Stomach (tissue), 9 donors: ENCODE measurements around the gene CHST9. TPM values are rescaled to one million over a fixed set of nuclear protein-coding genes. Genes with fewer than 3 reads are reported as not detected.

Experiments used
- DNase-seq, 2 donors: peaks; one replicate each; pipeline versions ENCODE4 v3.0.0 to v3.0.0-alpha.2; 2013 to 2019
- H3K27ac ChIP-seq, 5 donors: fragments of 200-600 bp in 4 of 5; sonication (generic) in 4 of 5; one replicate each; pipeline ENCODE4 v1.5.1; 2013 to 2019; ENCODE audit warnings: mild to moderate bottlenecking in 1 of 5, moderate library complexity in 1 of 5
- H3K27me3 ChIP-seq, 3 donors: fragments of 200-600 bp; sonication (generic); one replicate each; pipeline ENCODE4 v1.5.1; 2017 to 2019; ENCODE audit warnings: mixed run types in 1 of 3
- H3K36me3 ChIP-seq, 4 donors: fragments of 200-600 bp; sonication (generic); 1 replicate in 3 of 4; 2 replicates in 1 of 4; pipeline ENCODE4 v1.5.1; 2016 to 2019
- H3K4me1 ChIP-seq, 4 donors: fragments of 200-600 bp; sonication (generic); one replicate each; pipeline ENCODE4 v1.5.1; 2016 to 2019
- H3K4me3 ChIP-seq, 4 donors: fragments of 200-600 bp; sonication (generic) in 3 of 4; one replicate each; pipeline ENCODE4 v1.5.1; 2016 to 2019; ENCODE audit warnings: mild to moderate bottlenecking in 1 of 4
- H3K9me3 ChIP-seq, 4 donors: fragments of 200-600 bp; sonication (generic); one replicate each; pipeline ENCODE4 v1.5.1; 2016 to 2019
- CTCF ChIP-seq, 7 experiments: fragments of 450-650 bp in 4 of 7; fragments of 200-600 bp in 3 of 7; sonication (generic) in 3 of 7; IDR thresholded peaks; one replicate each; pipeline ENCODE4 v1.5.1; 2016 to 2019; ENCODE audit warnings: antibody characterized with exemption in 7 of 7, control low read depth in 2 of 7, mild to moderate bottlenecking in 1 of 7
- EP300 ChIP-seq: sonication (generic); formaldehyde crosslinking; IDR thresholded peaks from one replicate; pipeline ENCODE4 v1.6.1; 2017; ENCODE audit warnings: antibody characterized with exemption
- POLR2A ChIP-seq, 4 donors: fragments of 450-650 bp; IDR thresholded peaks; one replicate each; pipeline ENCODE4 v1.6.1; 2016; ENCODE audit warnings: antibody characterized with exemption in 4 of 4, control low read depth in 2 of 4, mild to moderate bottlenecking in 1 of 4, moderate library complexity in 1 of 4
- POLR2AphosphoS5 ChIP-seq, 3 donors: sonication (generic); formaldehyde crosslinking; IDR thresholded peaks; one replicate each; pipeline ENCODE4 v1.6.1; 2016; ENCODE audit warnings: antibody characterized with exemption in 3 of 3
- WGBS, 5 donors: extraction: QIAGEN DNeasy Blood & Tissue Kit in 3 of 5; methylation state at CpG; one replicate each; pipeline versions ENCODE4 v1.1.5 to v1.1.7; 2013 to 2018; 5-methylcytosine and 5-hydroxymethylcytosine counted together
- intact Hi-C: fragments of 100-400 bp; cut with DNase I; formaldehyde crosslinking; loops from one replicate; pipeline ENCODE4 v1.15.1; 2023; ENCODE audit warnings: low total_unique reads
- polyA plus RNA-seq, 3 donors: library from polyadenylated mRNA; stranded (reverse); fragments of 200-250 nt; gene quantifications; one replicate each; pipeline ENCODE4 v1.2.3, GENCODE V29; 2013
- total RNA-seq, 5 donors: library from RNA; depleted of rRNA; stranded (reverse); fragments of >200 nt; gene quantifications; one replicate each; pipeline versions ENCODE4 v1.1.0 to v1.2.3, GENCODE V29; 2014 to 2016
- donor health status: healthy with polysubstance abuse.
- donor health status: Bipolar disorder and iron deficiency.
- donor health status: healthy.

The CHST9 gene
- total and polyA plus RNA-seq, 8 donors = 0.29 to 2.2 (median 1.1) TPM; not detected in 2

GRCh38 chr18:26970637-26971036 is 214.5 kb downstream of the CHST9 start:
- Histone ChIP-seq H3K4me3 (no peak overlapping the region), H3K27ac (no peak overlapping the region), H3K27me3 (no peaks in the 10 kb centered on the region), H3K36me3 (no peaks in the 10 kb centered on the region), H3K4me1 (no peaks in the 10 kb centered on the region), H3K9me3 (no peaks in the 10 kb centered on the region)
- intact Hi-C loops = no loop called here
- TF ChIP-seq CTCF (IDR thresholded peaks at IDR 0.05) = no peak
- no peak for TF ChIP-seq EP300
- TF ChIP-seq POLR2A (IDR thresholded peaks at IDR 0.05) = no peak
- no peak for TF ChIP-seq POLR2AphosphoS5 (IDR thresholded peaks at IDR 0.05)
- no peak for DNase-seq
- WGBS, 5 donors = 66 to 84% (median 81%) methylated on average over 4 of the region's 4 CpGs

- no peak overlapping the region for H3K4me3 ChIP-seq
- intact Hi-C loops = no loop called here
- H3K36me3 ChIP-seq = no peaks in the 10 kb centered on the region
- no peak overlapping the region for H3K27ac ChIP-seq
- no peaks in the 10 kb centered on the region for H3K27me3 ChIP-seq
- peaks cover 0 to 7% (median 0%) of the 10 kb centered on the region in 4 donors for H3K4me1 ChIP-seq
- TF ChIP-seq EP300 (no peak), POLR2A (IDR thresholded peaks at IDR 0.05) (no peak), POLR2AphosphoS5 (IDR thresholded peaks at IDR 0.05) (no peak), CTCF (IDR thresholded peaks at IDR 0.05) (no peak)
- 77 to 90% (median 83%) methylated on average over 3 of the region's 3 CpGs for WGBS, 5 donors
- no peak for DNase-seq
- no peaks in the 10 kb centered on the region for H3K9me3 ChIP-seq
Measured at GRCh38 chr18:26965206-26965605, 219.9 kb downstream of the CHST9 start.

GRCh38 chr18:26963292-26963691 is 221.8 kb downstream of the CHST9 start:
- WGBS, 5 donors = 35 to 53% (median 36%) methylated on average over 3 of the region's 3 CpGs
- H3K27me3 ChIP-seq = no peaks in the 10 kb centered on the region
- peak in 1 of 2 donors; percentile 31 for DNase-seq

GRCh38 chr18:26961839-26962238 is 223.3 kb downstream of the CHST9 start:
- Histone ChIP-seq H3K4me1 (peaks cover 0 to 7% (median 0%) of the 10 kb centered on the region in 4 donors), H3K36me3 (no peaks in the 10 kb centered on the region), H3K9me3 (no peaks in the 10 kb centered on the region), H3K27ac (no peak overlapping the region), H3K27me3 (no peaks in the 10 kb centered on the region), H3K4me3 (no peak overlapping the region)
- WGBS, 5 donors = 67 to 86% (median 76%) methylated on average over 3 of the region's 3 CpGs
- TF ChIP-seq POLR2AphosphoS5 (IDR thresholded peaks at IDR 0.05) = no peak
- DNase-seq = no peak
- intact Hi-C loops = no loop called here

More at GRCh38 chr18:26963292-26963691, 221.8 kb downstream of the CHST9 start:
- Histone ChIP-seq H3K4me3 (no peak overlapping the region), H3K4me1 (peaks cover 0 to 7% (median 0%) of the 10 kb centered on the region in 4 donors), H3K27ac (no peak overlapping the region), H3K9me3 (no peaks in the 10 kb centered on the region), H3K36me3 (no peaks in the 10 kb centered on the region)
- intact Hi-C loops = no loop called here
- TF ChIP-seq POLR2AphosphoS5 (IDR thresholded peaks at IDR 0.05) = no peak
- TF ChIP-seq EP300 = no peak
- TF ChIP-seq CTCF (IDR thresholded peaks at IDR 0.05) = peak in 2 of 7 experiments; percentile 7 to 11
- TF ChIP-seq POLR2A (IDR thresholded peaks at IDR 0.05) = no peak

GRCh38 chr18:26960911-26961310 is 224.2 kb downstream of the CHST9 start:
- Histone ChIP-seq H3K4me3 (no peak overlapping the region), H3K9me3 (no peaks in the 10 kb centered on the region), H3K4me1 (peaks cover 0 to 7% (median 0%) of the 10 kb centered on the region in 4 donors), H3K27ac (no peak overlapping the region), H3K36me3 (no peaks in the 10 kb centered on the region), H3K27me3 (no peaks in the 10 kb centered on the region)
- intact Hi-C loops = no loop called here
- WGBS, 5 donors = 50 to 57% (median 56%) methylated on average over 4 of the region's 4 CpGs
- TF ChIP-seq CTCF (IDR thresholded peaks at IDR 0.05) (no peak), POLR2AphosphoS5 (IDR thresholded peaks at IDR 0.05) (no peak), POLR2A (IDR thresholded peaks at IDR 0.05) (no peak), EP300 (no peak)
- DNase-seq = peak in 1 of 2 donors; percentile 14
